ENCODE results near the gene SAMD4B.

The SAMD4B gene

DNA sequence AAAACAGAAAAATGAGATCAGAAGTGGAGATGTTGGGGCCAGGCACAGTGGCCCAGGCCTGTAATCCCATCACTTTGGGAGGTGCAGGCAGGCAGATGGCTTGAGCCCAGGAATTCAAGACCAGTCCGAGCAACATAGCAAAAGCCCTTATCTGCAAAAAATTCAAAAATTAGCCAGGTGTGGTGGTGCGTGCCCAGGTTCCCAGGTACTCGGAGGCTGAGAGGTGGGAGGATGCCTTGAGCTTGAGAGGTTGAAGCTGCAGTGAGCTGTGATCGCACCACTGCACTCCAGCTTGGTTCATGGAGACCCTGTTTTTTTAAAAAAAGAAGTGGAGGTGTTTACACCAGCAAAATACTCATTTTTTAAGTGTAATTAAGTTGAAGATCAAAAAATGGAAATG is 57.8 kb downstream of the SAMD4B start:
- DNase-seq (ENCODE audit: low spot score) = no peak
- TF ChIP-seq, protein P1, sequence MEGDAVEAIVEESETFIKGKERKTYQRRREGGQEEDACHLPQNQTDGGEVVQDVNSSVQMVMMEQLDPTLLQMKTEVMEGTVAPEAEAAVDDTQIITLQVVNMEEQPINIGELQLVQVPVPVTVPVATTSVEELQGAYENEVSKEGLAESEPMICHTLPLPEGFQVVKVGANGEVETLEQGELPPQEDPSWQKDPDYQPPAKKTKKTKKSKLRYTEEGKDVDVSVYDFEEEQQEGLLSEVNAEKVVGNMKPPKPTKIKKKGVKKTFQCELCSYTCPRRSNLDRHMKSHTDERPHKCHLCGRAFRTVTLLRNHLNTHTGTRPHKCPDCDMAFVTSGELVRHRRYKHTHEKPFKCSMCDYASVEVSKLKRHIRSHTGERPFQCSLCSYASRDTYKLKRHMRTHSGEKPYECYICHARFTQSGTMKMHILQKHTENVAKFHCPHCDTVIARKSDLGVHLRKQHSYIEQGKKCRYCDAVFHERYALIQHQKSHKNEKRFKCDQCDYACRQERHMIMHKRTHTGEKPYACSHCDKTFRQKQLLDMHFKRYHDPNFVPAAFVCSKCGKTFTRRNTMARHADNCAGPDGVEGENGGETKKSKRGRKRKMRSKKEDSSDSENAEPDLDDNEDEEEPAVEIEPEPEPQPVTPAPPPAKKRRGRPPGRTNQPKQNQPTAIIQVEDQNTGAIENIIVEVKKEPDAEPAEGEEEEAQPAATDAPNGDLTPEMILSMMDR (IDR thresholded peaks at IDR 0.05; ENCODE audit: extremely low read depth, insufficient read depth, missing control alignments) = no peak
- in situ Hi-C loops (cut with MboI; ENCODE audit: low pct_unique_long_range_greater_than_20kb, low sequenced_read_pairs, unreplicated experiment) = no loop called here

DNA sequence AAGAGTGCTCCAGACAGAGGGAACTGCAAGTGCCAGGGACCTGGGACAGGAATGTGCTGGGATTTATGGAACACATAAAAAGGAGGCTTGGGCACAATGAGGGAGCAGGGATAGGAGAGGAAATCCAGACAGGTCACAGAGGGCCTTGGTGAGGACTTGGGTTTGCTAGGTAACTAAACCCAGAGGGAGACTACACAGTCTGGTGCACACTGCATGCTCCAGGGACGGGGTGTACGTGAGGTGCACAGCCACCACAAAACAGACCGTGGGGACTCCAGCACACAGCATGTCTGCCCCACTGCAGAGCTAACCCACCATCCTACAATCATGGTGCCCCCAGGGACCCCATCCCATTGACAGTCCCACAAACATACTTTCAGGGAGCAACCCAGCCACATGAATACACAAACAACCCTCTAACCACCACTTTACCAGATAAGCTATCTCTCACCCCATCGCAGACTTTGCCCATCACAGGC is 58.9 kb downstream of the SAMD4B start:
- in situ Hi-C loops (cut with MboI; ENCODE audit: low pct_unique_long_range_greater_than_20kb, low sequenced_read_pairs, unreplicated experiment) = no loop called here
- TF ChIP-seq, protein P1 (IDR thresholded peaks at IDR 0.05; ENCODE audit: extremely low read depth, insufficient read depth, missing control alignments) = no peak
- no peak for DNase-seq (ENCODE audit: low spot score)

DNA sequence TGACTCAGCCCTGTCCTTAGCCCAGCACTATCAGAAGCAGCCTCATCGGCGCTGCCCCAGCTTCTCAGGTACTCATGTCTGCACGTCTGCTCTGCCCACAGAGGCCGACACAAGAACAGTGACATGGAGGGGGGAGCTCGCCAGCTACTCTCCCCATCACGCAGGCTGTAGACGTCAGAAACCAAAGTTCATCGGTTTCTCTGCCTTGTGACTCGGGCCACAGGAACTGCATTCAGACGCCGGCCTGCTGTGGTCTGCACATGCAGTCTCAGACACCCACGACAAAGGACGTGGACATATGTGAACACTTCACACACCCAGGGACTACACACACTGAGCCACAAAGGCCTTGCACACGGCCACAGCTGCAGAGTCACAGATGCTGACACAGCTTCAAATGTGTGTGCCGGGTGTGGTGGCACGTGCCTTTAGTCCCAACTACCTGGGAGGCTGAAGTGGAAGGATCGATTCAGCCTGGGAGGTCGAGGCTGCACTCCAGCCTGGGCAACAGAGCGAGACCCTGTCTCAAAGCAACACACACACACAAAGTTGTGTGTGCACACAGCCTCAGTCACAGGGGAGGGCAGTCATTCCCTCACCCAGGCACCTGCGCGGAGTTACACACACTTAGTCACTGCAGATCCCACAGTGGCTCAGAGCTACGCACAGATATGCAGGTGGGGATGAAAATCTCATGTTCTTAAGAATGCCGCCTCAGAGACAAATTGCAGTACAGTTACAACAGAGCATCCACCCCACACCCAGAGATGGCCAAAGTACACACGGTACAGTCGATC is 59.5 kb downstream of the SAMD4B start:
- TF ChIP-seq, protein P1 (IDR thresholded peaks at IDR 0.05; ENCODE audit: extremely low read depth, insufficient read depth, missing control alignments) = no peak
- peak; percentile 74 for DNase-seq (ENCODE audit: low spot score)
- in situ Hi-C loops (cut with MboI; ENCODE audit: low pct_unique_long_range_greater_than_20kb, low sequenced_read_pairs, unreplicated experiment) = no loop called here

DNA sequence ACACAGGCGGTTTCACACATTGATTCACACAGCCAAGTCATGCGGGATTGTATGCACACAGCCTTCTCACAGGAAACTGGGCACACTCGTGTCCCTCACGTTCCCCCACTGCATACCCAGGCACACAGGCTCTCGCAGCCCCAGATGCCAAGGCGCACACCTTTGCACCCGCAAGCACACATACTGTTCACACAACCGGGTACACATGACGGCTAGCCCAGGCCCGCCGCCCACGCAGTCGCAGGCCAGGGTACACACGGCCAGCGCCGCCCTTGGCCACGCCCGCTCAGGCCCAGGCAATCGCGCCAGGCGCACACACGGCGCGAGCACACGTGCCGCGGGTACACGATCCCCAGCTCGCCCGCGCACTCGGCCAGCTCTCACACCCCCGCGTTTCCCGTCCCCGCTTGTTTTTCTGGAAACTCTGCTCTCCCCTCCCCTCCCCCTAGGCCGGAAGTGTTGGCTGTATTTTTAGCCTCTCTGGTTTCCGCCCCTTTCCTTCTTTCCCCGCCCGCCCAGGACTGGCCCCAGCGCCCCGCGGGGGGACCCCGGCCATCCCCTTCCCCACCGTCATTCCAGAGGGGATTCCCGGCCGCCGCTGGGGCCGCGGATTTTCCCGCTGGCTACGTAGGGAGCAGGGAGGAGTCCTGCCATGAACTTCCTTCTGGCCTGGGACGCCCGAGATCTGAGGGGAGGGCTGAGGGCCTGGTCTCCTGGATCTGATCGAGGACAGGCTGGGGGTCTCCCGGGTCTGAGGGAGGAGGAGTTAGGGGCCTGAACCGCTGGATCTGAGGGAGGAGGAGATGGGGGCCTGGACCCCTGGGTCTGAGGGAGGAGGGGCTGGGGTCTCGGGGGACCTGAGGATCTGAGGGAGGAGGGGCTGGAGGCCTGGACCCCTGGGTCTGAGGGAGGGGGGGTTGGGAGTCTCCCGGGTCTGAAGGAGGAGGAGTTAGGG is 60.4 kb downstream of the SAMD4B start:
- DNase-seq (ENCODE audit: low spot score) = peak; percentile 76
- in situ Hi-C loops (cut with MboI; ENCODE audit: low pct_unique_long_range_greater_than_20kb, low sequenced_read_pairs, unreplicated experiment) = no loop called here
- TF ChIP-seq, protein P1 (IDR thresholded peaks at IDR 0.05; ENCODE audit: extremely low read depth, insufficient read depth, missing control alignments) = no peak

DNA sequence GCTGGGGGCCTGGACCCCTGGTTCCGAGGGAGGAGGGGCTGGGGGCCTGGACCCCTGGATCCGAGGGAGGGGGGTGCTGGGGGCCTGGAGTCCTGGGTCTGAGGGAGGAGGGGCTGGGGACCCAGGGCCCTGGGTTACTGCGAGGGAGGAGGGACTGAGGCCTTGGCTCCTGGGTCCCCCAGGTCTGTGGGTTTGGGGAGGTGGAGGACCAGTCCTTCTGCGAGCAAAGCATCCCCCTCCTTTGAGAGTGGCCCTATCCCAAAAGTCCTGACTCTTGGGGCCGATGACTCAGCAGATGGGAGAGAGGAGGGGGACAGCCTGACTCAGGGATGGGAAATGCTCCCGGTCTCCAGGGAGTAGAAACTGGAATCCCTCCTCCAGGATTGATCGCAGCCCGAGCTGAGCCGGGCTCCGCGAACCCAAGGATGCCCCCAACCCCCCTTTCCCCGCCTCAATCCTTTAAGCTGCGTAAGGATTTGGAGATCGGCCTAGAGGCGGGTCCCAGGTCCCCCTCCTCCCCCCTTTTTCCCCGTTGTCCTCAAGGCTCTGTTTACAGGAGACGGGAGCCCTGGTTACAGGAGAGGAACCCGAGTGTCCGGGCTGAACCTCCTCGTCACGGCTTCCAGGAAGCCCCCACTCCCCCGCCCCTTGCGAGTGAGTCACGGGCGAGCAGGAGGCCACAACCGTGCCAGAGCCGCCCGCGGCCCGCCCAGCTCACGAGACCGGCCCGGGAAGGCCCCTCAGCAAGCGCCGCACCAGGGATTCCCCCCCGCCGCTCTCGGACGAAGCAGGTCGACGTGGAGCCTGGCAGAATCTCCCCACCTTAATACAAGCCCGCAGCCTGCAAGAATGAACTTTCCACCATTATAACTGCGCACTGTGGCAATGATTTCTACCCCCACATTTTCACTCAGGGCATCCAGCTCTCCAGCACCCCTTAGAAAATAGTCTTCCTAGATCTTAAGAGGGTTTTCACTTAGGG is 61.4 kb downstream of the SAMD4B start:
- TF ChIP-seq, protein P1 (IDR thresholded peaks at IDR 0.05; ENCODE audit: extremely low read depth, insufficient read depth, missing control alignments) = no peak
- in situ Hi-C loops (cut with MboI; ENCODE audit: low pct_unique_long_range_greater_than_20kb, low sequenced_read_pairs, unreplicated experiment) = no loop called here
- peak; percentile 85 for DNase-seq (ENCODE audit: low spot score)

All from GM13977 (cell line).